Renal pelvis (tissue), 4 donors: ENCODE results near the gene STAT4. TPM values are rescaled to one million over a fixed set of nuclear protein-coding genes. Genes with fewer than 3 reads are reported as not detected.
"Not testable (repeated sequence)": the region's sequence is repeated elsewhere in the genome, so short reads cannot be mapped to it uniquely, and the experiment has no call there.

Source experiments
- DNase-seq: peaks from one replicate; pipeline ENCODE4 v3.0.0-alpha.2; 2013
- polyA plus RNA-seq, 3 donors: library from polyadenylated mRNA; unstranded; fragments of 120-200 nt; gene quantifications; one replicate each; pipeline ENCODE4 v1.2.1, GENCODE V29; 2013; ENCODE audit not compliant: insufficient read length in 3 of 3

Gene STAT4
- polyA plus RNA-seq, 3 donors: 6.3 to 9.9 (median 7.3) TPM

DNA sequence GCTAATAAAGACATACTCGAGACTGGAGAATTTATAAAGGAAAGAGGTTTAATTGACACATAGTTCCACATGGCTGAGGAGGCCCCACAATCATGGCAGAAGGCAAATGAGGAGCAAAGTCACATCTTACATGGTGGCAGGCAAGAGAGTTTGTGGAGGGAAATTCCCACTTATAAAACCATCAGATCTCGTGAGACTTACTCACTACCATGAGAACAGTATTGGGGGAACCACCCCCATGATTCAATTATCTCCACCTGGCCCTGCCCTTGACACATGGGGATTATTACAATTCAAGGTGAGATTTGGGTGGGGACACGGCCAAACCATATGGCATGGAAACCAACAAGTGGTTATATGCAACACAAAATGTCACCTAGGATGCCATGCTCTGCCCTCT lies 155.5 kb downstream of the STAT4 start:
- DNase-seq: not testable (repeated sequence)

GRCh38 chr2:190994148-190994547 lies 156.6 kb downstream of the STAT4 start:
- no peak for DNase-seq

DNA sequence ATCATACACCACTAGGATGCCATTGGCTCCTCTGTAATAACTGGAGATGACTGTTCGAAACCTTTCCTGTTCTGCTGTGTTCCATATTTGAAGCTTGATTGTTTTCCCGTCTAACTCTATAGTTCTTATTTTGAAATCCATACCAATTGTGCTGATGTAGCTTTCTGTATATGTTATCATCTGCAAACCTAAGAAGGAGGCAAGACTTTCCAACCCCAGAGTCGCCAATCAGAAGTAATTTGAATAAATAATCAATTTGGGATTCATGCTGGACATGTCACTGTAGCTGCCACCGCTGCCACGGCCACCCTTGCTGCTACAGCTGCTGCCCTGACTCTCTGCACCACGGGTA lies 157.5 kb downstream of the STAT4 start:
- DNase-seq: no peak

DNA sequence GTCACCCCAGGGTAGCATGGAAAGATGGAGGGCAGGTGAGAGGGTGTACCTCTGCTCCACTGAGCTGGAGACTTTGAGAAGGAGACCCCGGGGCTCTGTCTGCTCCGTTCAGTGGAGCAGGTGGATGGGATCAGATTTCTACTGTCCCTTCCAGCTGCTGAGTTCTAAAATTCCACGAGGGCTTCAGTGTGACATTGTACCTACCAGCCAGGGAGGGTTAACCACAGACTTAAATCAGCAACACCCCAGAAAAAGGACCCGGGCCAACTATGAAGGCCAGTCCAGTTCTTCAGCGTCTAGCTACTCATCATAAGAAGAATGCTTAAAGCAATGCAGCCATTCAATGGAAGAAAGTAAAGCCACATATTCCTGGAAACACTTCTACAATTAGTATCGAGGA lies 160.7 kb downstream of the STAT4 start:
- DNase-seq: no peak

GRCh38 chr2:190988910-190989309 lies 161.9 kb downstream of the STAT4 start:
- DNase-seq: no peak

DNA sequence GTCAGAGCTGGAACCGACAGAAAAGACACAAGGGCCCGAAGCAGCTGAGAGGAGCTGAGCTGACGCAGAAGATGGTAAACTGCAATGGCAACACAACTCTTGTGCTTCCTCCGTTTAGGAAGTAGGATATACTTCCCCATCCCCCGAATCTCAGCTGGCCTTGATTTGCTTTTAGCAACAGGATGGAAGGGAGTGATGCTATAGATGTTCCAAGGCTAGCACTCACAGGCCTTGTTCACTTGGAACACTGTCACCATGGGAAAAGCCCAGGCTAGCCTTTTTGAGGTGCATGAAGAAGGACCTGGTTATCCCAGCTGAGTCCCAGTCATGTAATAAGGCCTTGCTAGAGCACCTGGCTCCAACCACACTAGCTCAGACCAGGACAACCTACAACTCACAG lies 162.9 kb downstream of the STAT4 start:
- no peak for DNase-seq

- no peak for DNase-seq
These were observed 163.7 kb downstream of the STAT4 start for GRCh38 chr2:190987116-190987515.

DNA sequence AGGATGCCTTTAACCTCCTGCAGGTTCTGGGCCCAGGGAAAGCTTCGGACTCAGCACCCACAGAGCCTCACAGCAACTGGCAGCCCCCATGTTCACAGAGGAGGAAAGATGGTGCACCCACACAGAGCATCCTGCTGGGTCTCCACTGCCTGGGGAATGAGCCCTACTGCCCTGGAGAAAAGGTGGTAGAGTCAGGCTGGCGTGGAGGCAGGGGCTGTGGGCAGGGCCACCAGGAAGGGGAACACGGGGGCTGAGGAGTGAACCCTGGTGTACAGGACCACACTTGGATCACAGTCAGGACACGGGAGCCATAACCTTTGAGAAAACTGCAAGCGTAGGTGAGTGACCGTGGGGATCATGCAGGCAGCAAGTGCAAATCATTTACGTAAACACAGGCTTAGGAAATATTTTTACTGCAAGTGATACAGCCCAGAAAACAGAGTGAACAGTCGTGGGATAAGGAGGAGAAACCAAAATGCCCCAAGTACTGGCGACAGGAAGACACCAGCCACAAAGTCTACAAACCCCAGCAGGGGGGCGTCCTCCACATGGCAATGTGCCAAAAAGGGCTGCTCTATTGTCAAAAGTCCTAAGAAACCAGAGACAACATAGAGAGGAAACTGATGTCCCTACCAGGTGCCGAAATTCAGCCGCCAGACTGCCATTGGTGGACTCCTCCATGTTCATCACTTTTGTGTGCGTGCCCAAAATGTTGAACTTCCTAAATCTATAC lies 164.4 kb downstream of the STAT4 start:
- no peak for DNase-seq

DNA sequence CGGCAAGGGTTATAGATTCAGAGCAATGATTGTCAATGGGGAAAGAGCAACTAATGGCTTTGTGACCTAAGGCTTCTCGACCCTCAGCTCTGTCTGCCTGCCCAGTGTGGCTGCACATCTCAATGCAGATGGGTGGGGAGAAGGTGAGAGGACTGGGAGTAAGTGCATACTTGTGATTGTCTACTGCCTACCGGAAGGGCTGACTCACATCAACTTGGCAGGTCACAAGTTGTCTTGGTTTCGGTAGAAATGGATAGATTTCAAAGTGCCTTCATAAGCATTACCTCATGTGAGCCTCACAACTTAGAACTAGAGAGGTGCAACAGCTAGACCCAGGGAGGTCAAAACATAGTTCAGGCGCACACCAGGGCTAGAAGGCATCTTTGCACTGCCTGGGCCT lies 166.2 kb downstream of the STAT4 start:
- DNase-seq: no peak

DNA sequence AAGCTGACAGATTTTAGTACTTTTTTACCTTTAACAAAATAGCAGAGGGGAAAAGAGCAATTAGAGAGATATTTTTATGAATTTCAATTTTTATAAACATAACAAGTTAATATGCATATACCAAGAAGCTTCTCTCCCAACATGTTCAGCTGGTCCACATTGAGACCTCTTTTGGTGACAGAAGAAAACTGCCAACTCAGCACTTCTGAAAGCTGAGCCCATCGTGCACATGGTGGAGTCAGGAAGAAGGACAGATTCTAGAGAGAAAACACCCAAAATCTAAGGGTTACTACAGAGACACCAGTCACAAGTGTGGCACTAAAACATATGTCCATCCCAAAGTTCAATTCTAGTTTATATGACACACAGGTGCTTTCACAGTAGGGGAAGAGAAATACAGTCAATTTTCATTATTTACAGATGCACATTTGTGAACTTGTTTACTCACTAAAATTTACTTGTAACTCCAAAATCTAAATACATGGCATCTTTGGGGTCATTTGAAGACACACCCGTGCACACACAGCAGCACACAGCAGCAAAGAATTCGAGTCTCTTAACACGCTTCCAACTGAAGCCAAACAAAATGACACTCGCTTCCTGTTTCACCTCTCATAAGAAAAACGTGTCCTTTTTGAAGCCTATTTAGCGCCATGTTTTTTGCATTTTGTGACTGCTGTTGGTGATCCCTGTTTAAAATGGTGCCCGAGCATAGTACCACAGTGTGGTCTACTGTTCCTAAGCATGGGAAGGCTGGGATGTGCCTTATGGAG lies 168.3 kb downstream of the STAT4 start:
- DNase-seq: no peak

GRCh38 chr2:190981733-190982132 lies 169.1 kb downstream of the STAT4 start:
- DNase-seq: no peak

DNA sequence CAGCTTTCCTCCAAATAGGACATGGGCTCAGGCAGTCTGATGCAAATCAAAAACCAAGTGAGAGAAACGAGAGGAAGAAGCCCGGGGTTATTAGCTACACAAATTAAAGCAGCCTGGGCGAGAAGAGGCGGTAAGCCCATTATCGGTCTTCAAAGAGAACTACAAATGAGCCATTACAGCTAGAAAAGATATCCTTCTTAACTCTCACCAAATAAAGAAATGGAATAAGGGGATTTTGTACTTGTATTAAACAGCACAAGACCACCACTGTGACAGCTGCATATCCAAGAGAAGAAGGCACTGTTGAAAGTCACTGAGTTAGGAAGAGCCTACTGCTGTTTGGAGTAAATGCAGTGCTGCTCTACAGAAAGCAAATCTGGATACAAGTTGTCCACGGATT lies 169.5 kb downstream of the STAT4 start:
- no peak for DNase-seq

DNA sequence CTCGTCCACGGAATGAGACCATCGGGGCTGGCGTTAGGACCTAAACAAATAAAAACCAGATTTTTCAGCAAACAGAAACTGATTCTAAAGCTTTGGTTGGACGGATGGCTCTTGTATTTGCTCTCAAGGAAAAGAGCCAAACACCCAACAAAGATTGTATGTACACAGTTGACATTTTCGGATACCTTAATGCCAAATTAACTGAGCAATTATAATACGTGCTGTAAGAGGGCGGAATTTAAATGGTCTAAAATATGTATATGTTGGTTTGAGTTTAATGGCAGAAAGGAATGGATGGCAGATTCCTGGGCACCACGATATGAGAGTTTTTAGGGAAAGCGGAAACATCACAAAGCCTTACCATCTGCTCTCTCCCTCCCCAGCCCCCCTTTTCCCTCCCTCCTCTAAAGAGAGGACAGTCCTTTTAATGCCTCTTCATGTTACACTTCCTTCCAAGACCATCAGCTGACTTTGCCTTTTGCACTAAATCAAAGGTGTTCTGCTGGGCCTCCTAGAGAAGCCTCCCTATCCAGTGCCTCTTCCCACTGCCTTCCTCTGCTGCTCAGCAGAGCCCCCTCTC lies 170.1 kb downstream of the STAT4 start:
- peak; percentile 27 for DNase-seq

DNA sequence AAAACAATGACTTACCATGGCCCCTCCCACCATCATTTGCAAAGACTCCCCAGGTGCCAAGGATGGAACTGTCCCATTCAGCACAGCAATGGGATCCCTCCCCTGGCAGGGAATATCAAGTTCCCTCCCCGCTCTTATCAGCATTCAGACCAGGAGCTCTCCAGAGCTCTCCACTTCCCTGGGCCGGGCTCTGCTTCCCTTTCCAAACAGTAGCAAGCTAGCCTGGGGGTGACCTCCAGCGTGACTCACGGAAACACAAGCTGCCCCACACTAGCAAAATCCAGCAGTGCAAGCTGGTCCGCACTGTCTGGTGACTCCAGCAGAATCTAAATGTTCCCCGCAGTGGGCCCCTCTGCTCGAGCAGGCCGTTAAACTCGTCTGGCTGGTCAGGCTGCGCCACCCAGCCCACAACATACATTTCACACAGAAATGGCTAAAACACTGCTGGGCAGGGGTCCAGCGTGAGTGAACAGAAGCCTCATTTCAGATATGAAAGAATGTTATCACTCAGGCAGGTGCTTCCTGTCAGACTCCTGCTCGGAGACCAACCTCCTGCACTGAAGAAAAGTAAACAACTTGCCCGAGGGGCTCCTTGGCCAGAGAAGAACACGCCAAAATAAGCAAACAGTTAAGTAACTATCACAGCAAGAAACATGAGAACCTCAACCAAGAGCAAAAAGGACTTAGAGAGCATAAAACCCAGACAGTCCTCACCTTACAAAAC lies 170.7 kb downstream of the STAT4 start:
- peak; percentile 89 for DNase-seq

Other genes starting within 250 kb of the STAT4 start
- gene STAT1, start 136.8 kb downstream of the STAT4 start, polyA plus RNA-seq: 100 to 1,000 TPM; 135 to 155 (median 135) TPM
- gene MYO1B, start 94.4 kb upstream of the STAT4 start, polyA plus RNA-seq: 100 to 1,000 TPM in 2 of 3 donors, 10 to 100 TPM in 1; 91.6 to 112 (median 104) TPM